Natural killer cell (primary cell): ENCODE measurements around the gene MVK. TPM values are rescaled to one million over a fixed set of nuclear protein-coding genes. Genes with fewer than 3 reads are reported as not detected.

Experiments
- ATAC-seq, 3 donors: fragments of 150-1000 bp in 2 of 3; fragments of 200-7000 bp in 1 of 3; cut with Tn5 transposase; 1 replicate in 1 of 3; 2 replicates in 2 of 3; pipeline ENCODE4 v1.10.0; 2021; ENCODE audit warnings: mild to moderate bottlenecking in 2 of 3, moderate library complexity in 2 of 3
- DNase-seq, 2 donors: peaks; one replicate each; pipeline versions ENCODE4 v3.0.0 to v3.0.0-alpha.2; 2013 to 2021; ENCODE audit warnings: mixed read lengths in 1 of 2
- H3K27ac ChIP-seq: one replicate; pipeline ENCODE4 v1.5.1; 2013; ENCODE audit warnings: mild to moderate bottlenecking, low read length
- H3K27me3 ChIP-seq: one replicate; pipeline ENCODE4 v1.6.1; 2013; ENCODE audit warnings: low read length; ENCODE audit not compliant: control insufficient read depth, insufficient read depth
- H3K36me3 ChIP-seq: one replicate; pipeline ENCODE4 v1.6.1; 2013; ENCODE audit warnings: low read length; ENCODE audit not compliant: control insufficient read depth, insufficient read depth
- H3K4me1 ChIP-seq: one replicate; pipeline ENCODE4 v1.6.1; 2013; ENCODE audit warnings: low read length; ENCODE audit not compliant: control insufficient read depth, insufficient read depth
- H3K4me3 ChIP-seq: one replicate; pipeline ENCODE4 v1.5.1; 2013; ENCODE audit warnings: low read length
- H3K9me3 ChIP-seq: one replicate; pipeline ENCODE4 v1.6.1; 2013; ENCODE audit warnings: low read length; ENCODE audit not compliant: control insufficient read depth, insufficient read depth
- H3K27ac Mint-ChIP-seq, 2 donors: one replicate each; pipeline ENCODE4 v1.8.0; 2022; ENCODE audit warnings: mild to moderate bottlenecking in 2 of 2, mixed read lengths in 2 of 2, moderate library complexity in 1 of 2
- H3K27me3 Mint-ChIP-seq, 2 donors: one replicate each; pipeline ENCODE4 v1.8.0; 2022; ENCODE audit warnings: low read depth in 2 of 2, mixed read lengths in 2 of 2
- H3K36me3 Mint-ChIP-seq: one replicate; pipeline ENCODE4 v1.8.0; 2022; ENCODE audit warnings: mixed read lengths
- H3K4me1 Mint-ChIP-seq, 2 donors: one replicate each; pipeline ENCODE4 v1.8.0; 2022; ENCODE audit warnings: mixed read lengths in 2 of 2
- H3K4me3 Mint-ChIP-seq: one replicate; pipeline ENCODE4 v1.8.0; 2022; ENCODE audit warnings: mild to moderate bottlenecking, moderate library complexity, mixed read lengths
- H3K9me3 Mint-ChIP-seq, 2 donors: one replicate each; pipeline ENCODE4 v1.8.0; 2022; ENCODE audit warnings: mixed read lengths in 2 of 2
- WGBS: methylation state at CpG from one replicate; pipeline ENCODE4 v1.1.7; 2013; ENCODE audit warnings: missing lambda C conversion rate; ENCODE audit not compliant: insufficient coverage; 5-methylcytosine and 5-hydroxymethylcytosine counted together
- intact Hi-C: fragments of 100-400 bp; cut with micrococcal nuclease; formaldehyde crosslinking; loops from one replicate; pipeline ENCODE4 v1.14.2; 2022
- total RNA-seq, 4 donors: library from RNA; stranded (reverse); fragments of 120-200 nt in 1 of 4; gene quantifications; one replicate each; pipeline versions ENCODE4 v1.2.3 to v1.2.4, GENCODE V29; 2013 to 2022
- TF ChIP-seq, protein P1 (sequence below): fragments of 200-600 bp; IDR thresholded peaks from one replicate; pipeline ENCODE4 v1.8.0; 2022; ENCODE audit warnings: antibody characterized with exemption

The MVK gene
- total RNA-seq, 3 donors from 2014 or later (not counting 1 experiment from before 2014, with no cell fraction given), result 9.4 to 16.6 (median 16.2) TPM

DNA sequence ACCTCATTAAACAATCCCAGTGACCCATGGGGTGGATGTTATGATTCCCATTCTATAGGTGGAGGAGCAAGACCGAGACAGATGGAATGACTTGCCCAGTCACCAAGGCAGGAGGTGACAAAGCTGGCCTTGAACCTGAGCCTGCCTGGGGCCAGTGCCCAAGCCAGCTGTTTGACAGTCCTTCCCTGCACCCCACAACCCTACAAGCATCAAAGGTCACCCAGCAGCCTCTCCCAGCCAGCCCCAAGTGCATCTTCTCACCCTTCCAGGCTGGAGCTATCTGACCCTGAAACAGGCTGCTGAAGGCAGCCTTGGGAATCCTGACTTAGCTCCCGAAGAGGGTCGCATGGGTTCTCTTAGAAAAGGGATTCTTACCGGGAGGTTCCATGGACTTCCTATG, 20.6 kb upstream of the MVK start:
- 84% methylated on average over 4 of the region's 4 CpGs for WGBS
- intact Hi-C loops, result no loop called here
- Mint-ChIP-seq H3K4me3 (no peak overlapping the region), H3K9me3 (no peaks in the 10 kb centered on the region), H3K27ac (no peak overlapping the region), H3K27me3 (no peaks in the 10 kb centered on the region), H3K4me1 (peaks cover 14 to 22% of the 10 kb centered on the region in 2 donors), H3K36me3 (no peaks in the 10 kb centered on the region)
- ATAC-seq (no peak), DNase-seq (no peak)
- Histone ChIP-seq H3K27me3 (no peaks in the 10 kb centered on the region), H3K27ac (no peak overlapping the region), H3K36me3 (no peaks in the 10 kb centered on the region), H3K4me1 (peaks cover 11% of the 10 kb centered on the region), H3K9me3 (no peaks in the 10 kb centered on the region), H3K4me3 (no peak overlapping the region)
- TF ChIP-seq, protein P1, sequence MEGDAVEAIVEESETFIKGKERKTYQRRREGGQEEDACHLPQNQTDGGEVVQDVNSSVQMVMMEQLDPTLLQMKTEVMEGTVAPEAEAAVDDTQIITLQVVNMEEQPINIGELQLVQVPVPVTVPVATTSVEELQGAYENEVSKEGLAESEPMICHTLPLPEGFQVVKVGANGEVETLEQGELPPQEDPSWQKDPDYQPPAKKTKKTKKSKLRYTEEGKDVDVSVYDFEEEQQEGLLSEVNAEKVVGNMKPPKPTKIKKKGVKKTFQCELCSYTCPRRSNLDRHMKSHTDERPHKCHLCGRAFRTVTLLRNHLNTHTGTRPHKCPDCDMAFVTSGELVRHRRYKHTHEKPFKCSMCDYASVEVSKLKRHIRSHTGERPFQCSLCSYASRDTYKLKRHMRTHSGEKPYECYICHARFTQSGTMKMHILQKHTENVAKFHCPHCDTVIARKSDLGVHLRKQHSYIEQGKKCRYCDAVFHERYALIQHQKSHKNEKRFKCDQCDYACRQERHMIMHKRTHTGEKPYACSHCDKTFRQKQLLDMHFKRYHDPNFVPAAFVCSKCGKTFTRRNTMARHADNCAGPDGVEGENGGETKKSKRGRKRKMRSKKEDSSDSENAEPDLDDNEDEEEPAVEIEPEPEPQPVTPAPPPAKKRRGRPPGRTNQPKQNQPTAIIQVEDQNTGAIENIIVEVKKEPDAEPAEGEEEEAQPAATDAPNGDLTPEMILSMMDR, result no peak

DNA sequence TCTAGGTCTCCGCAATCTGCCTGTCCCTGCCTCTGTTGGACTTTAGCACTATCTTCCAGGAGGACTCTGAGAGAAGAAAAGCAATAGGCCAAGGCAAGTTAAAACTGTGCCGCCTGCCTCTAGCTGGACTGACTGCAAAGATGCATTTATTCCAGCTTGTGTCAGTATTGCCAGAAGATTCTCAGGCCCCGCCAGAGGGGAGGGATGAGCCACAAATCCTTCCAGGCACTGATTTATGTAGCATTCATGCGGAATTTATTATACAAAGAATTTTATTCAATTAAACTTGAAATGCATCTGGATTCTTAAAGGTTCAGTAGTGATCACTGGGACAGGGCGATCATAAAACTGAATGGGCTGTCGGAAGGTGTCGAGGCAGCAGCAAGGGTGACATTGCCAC, 20.1 kb upstream of the MVK start:
- H3K27ac Mint-ChIP-seq, result no peak overlapping the region
- TF ChIP-seq, protein P1, result no peak

DNA sequence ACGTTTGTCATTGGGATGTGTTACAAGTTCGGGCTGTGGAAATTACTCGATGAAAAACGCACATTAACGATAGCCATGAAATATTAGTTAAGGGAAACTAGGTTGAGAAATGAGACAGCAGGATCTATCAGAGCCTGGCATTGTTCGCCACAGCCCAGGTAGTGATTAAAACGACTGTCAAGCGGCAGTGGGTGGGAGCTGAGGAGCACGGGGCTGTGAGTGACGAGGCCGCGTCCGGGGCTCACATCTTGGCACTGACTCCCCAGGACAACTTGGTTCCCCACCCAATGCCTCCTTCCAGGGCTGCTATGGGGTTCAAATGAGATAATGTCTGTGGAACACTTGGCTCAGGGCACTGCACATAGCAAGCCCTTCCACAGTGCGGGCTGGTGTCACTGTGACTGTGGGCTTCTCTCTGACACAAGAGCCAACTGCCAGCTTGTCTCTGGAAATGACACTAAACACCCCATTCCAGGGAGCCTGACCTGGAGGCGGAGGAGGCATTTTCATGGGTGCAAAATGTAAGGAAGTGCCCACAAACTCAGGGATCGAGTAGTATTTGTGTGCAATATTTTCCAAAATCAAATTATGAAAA, 19.6 kb upstream of the MVK start:
- 73% methylated on average over 15 of the region's 16 CpGs for WGBS
- peaks cover 7% of the 10 kb centered on the region for H3K4me1 ChIP-seq
- no peak for DNase-seq
- no peak overlapping the region for H3K27ac Mint-ChIP-seq
- no peaks in the 10 kb centered on the region for H3K9me3 Mint-ChIP-seq
- no peaks in the 10 kb centered on the region for H3K27me3 ChIP-seq
- H3K27ac ChIP-seq, result no peak overlapping the region
- H3K4me1 Mint-ChIP-seq, result peaks cover 11 to 12% of the 10 kb centered on the region in 2 donors
- intact Hi-C loops, result no loop called here
- no peak for ATAC-seq
- TF ChIP-seq, protein P1, result no peak
- no peak overlapping the region for H3K4me3 ChIP-seq
- H3K36me3 ChIP-seq, result no peaks in the 10 kb centered on the region
- no peaks in the 10 kb centered on the region for H3K36me3 Mint-ChIP-seq
- H3K27me3 Mint-ChIP-seq, result no peaks in the 10 kb centered on the region
- no peaks in the 10 kb centered on the region for H3K9me3 ChIP-seq
- no peak overlapping the region for H3K4me3 Mint-ChIP-seq

More for the DNA sequence above, 20.1 kb upstream of the MVK start:
- H3K4me1 Mint-ChIP-seq, result peaks cover 14 to 17% of the 10 kb centered on the region in 2 donors
- Histone ChIP-seq H3K4me3 (no peak overlapping the region), H3K9me3 (no peaks in the 10 kb centered on the region), H3K27me3 (no peaks in the 10 kb centered on the region), H3K4me1 (peaks cover 11% of the 10 kb centered on the region), H3K27ac (no peak overlapping the region), H3K36me3 (no peaks in the 10 kb centered on the region)
- H3K27me3 Mint-ChIP-seq, result no peaks in the 10 kb centered on the region
- DNase-seq (no peak), ATAC-seq (no peak)
- H3K9me3 Mint-ChIP-seq, result no peaks in the 10 kb centered on the region
- no peak overlapping the region for H3K4me3 Mint-ChIP-seq
- no peaks in the 10 kb centered on the region for H3K36me3 Mint-ChIP-seq
- WGBS, result 96% methylated on average over 7 of the region's 7 CpGs
- intact Hi-C loops, result no loop called here

DNA sequence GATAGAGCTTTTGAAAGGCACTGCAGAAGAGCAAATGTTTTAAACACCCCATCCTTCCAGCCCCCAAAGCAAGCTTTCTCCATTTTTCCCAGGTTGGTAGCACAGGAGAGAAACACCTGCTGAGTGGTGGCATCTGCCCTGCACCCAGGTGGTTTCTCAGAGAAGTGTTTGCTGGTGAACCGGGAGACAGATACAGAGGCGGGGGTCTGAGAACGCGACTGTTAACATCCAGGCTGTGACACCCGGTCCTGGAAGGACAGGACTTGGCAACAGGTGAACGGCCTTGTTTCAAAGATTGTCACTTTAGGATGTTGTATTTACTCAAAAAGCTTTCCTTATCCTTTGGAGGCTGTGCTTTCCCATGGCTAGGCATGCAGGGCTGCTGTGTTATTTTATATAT, 18.8 kb upstream of the MVK start:
- Histone ChIP-seq H3K4me3 (no peak overlapping the region), H3K4me1 (peaks cover 5% of the 10 kb centered on the region), H3K27ac (no peak overlapping the region), H3K27me3 (no peaks in the 10 kb centered on the region), H3K9me3 (no peaks in the 10 kb centered on the region), H3K36me3 (no peaks in the 10 kb centered on the region)
- ATAC-seq (no peak), DNase-seq (no peak)
- H3K27ac Mint-ChIP-seq, result no peak overlapping the region
- H3K4me1 Mint-ChIP-seq, result peaks cover 3 to 4% of the 10 kb centered on the region in 2 donors
- H3K36me3 Mint-ChIP-seq, result no peaks in the 10 kb centered on the region
- WGBS, result 94% methylated on average over 6 of the region's 6 CpGs
- H3K4me3 Mint-ChIP-seq, result no peak overlapping the region
- no peaks in the 10 kb centered on the region for H3K9me3 Mint-ChIP-seq
- TF ChIP-seq, protein P1, result no peak
- intact Hi-C loops, result no loop called here
- H3K27me3 Mint-ChIP-seq, result no peaks in the 10 kb centered on the region
